ENCODE results near the gene PLK1.

PLK1 gene

GRCh38 chr16:23700093-23700492 lies 21.4 kb downstream of the PLK1 start:
- Histone ChIP-seq H3K9ac (ENCODE audit: low read length) (no peak overlapping the region), H3K4me1 (ENCODE audit: control insufficient read depth, low read depth, low read length) (peaks cover 9% of the 10 kb centered on the region), H3K9me3 (ENCODE audit: control insufficient read depth, low read depth, low read length) (no peaks in the 10 kb centered on the region), H3K27ac (ENCODE audit: low read length) (no peak overlapping the region), H3K27me3 (ENCODE audit: control insufficient read depth, insufficient read depth, low read length) (no peaks in the 10 kb centered on the region), H3K4me3 (ENCODE audit: low read length) (no peak overlapping the region), H3K36me3 (ENCODE audit: control insufficient read depth, low read depth, low read length) (no peaks in the 10 kb centered on the region)

- Histone ChIP-seq H3K27me3 (ENCODE audit: control insufficient read depth, insufficient read depth, low read length) (no peaks in the 10 kb centered on the region), H3K4me3 (ENCODE audit: low read length) (no peak overlapping the region), H3K9ac (ENCODE audit: low read length) (no peak overlapping the region), H3K4me1 (ENCODE audit: control insufficient read depth, low read depth, low read length) (peaks cover 9% of the 10 kb centered on the region), H3K36me3 (ENCODE audit: control insufficient read depth, low read depth, low read length) (no peaks in the 10 kb centered on the region), H3K9me3 (ENCODE audit: control insufficient read depth, low read depth, low read length) (no peaks in the 10 kb centered on the region), H3K27ac (ENCODE audit: low read length) (no peak overlapping the region)
Observed at GRCh38 chr16:23700509-23700908, 21.8 kb downstream of the PLK1 start.

GRCh38 chr16:23701045-23701444 lies 22.4 kb downstream of the PLK1 start:
- no peaks in the 10 kb centered on the region for H3K9me3 ChIP-seq (ENCODE audit: control insufficient read depth, low read depth, low read length)
- H3K27me3 ChIP-seq (ENCODE audit: control insufficient read depth, insufficient read depth, low read length), result no peaks in the 10 kb centered on the region
- no peaks in the 10 kb centered on the region for H3K36me3 ChIP-seq (ENCODE audit: control insufficient read depth, low read depth, low read length)
- H3K27ac ChIP-seq (ENCODE audit: low read length), result no peak overlapping the region
- no peak overlapping the region for H3K4me3 ChIP-seq (ENCODE audit: low read length)
- H3K4me1 ChIP-seq (ENCODE audit: control insufficient read depth, low read depth, low read length), result peaks cover 9% of the 10 kb centered on the region
- no peak overlapping the region for H3K9ac ChIP-seq (ENCODE audit: low read length)

GRCh38 chr16:23702951-23703350 lies 24.3 kb downstream of the PLK1 start:
- Histone ChIP-seq H3K4me1 (ENCODE audit: control insufficient read depth, low read depth, low read length) (peaks cover 9% of the 10 kb centered on the region), H3K9me3 (ENCODE audit: control insufficient read depth, low read depth, low read length) (no peaks in the 10 kb centered on the region), H3K9ac (ENCODE audit: low read length) (no peak overlapping the region), H3K36me3 (ENCODE audit: control insufficient read depth, low read depth, low read length) (no peaks in the 10 kb centered on the region), H3K27me3 (ENCODE audit: control insufficient read depth, insufficient read depth, low read length) (no peaks in the 10 kb centered on the region), H3K4me3 (ENCODE audit: low read length) (no peak overlapping the region), H3K27ac (ENCODE audit: low read length) (no peak overlapping the region)

GRCh38 chr16:23704772-23705516 lies 26.3 kb downstream of the PLK1 start:
- H3K4me1 ChIP-seq (ENCODE audit: control insufficient read depth, low read depth, low read length), result peaks cover 9% of the 10 kb centered on the region
- H3K9ac ChIP-seq (ENCODE audit: low read length), result no peak overlapping the region
- no peaks in the 10 kb centered on the region for H3K9me3 ChIP-seq (ENCODE audit: control insufficient read depth, low read depth, low read length)
- H3K4me3 ChIP-seq (ENCODE audit: low read length), result no peak overlapping the region
- no peak overlapping the region for H3K27ac ChIP-seq (ENCODE audit: low read length)
- no peaks in the 10 kb centered on the region for H3K36me3 ChIP-seq (ENCODE audit: control insufficient read depth, low read depth, low read length)
- H3K27me3 ChIP-seq (ENCODE audit: control insufficient read depth, insufficient read depth, low read length), result no peaks in the 10 kb centered on the region

GRCh38 chr16:23705517-23705902 lies 26.8 kb downstream of the PLK1 start:
- Histone ChIP-seq H3K36me3 (ENCODE audit: control insufficient read depth, low read depth, low read length) (no peaks in the 10 kb centered on the region), H3K4me1 (ENCODE audit: control insufficient read depth, low read depth, low read length) (peaks cover 7% of the 10 kb centered on the region), H3K9me3 (ENCODE audit: control insufficient read depth, low read depth, low read length) (no peaks in the 10 kb centered on the region), H3K27ac (ENCODE audit: low read length) (no peak overlapping the region), H3K27me3 (ENCODE audit: control insufficient read depth, insufficient read depth, low read length) (no peaks in the 10 kb centered on the region), H3K9ac (ENCODE audit: low read length) (no peak overlapping the region), H3K4me3 (ENCODE audit: low read length) (no peak overlapping the region)

GRCh38 chr16:23706439-23706838 lies 27.8 kb downstream of the PLK1 start:
- Histone ChIP-seq H3K36me3 (ENCODE audit: control insufficient read depth, low read depth, low read length) (no peaks in the 10 kb centered on the region), H3K4me3 (ENCODE audit: low read length) (no peak overlapping the region), H3K4me1 (ENCODE audit: control insufficient read depth, low read depth, low read length) (no peaks in the 10 kb centered on the region), H3K9me3 (ENCODE audit: control insufficient read depth, low read depth, low read length) (no peaks in the 10 kb centered on the region), H3K27ac (ENCODE audit: low read length) (no peak overlapping the region), H3K9ac (ENCODE audit: low read length) (no peak overlapping the region), H3K27me3 (ENCODE audit: control insufficient read depth, insufficient read depth, low read length) (no peaks in the 10 kb centered on the region)

GRCh38 chr16:23709536-23709935 lies 30.8 kb downstream of the PLK1 start:
- H3K4me1 ChIP-seq (ENCODE audit: control insufficient read depth, low read depth, low read length), result no peaks in the 10 kb centered on the region
- H3K27ac ChIP-seq (ENCODE audit: low read length), result no peak overlapping the region
- no peak overlapping the region for H3K9ac ChIP-seq (ENCODE audit: low read length)
- peaks cover 8% of the 10 kb centered on the region for H3K27me3 ChIP-seq (ENCODE audit: control insufficient read depth, insufficient read depth, low read length)
- no peaks in the 10 kb centered on the region for H3K36me3 ChIP-seq (ENCODE audit: control insufficient read depth, low read depth, low read length)
- no peaks in the 10 kb centered on the region for H3K9me3 ChIP-seq (ENCODE audit: control insufficient read depth, low read depth, low read length)
- H3K4me3 ChIP-seq (ENCODE audit: low read length), result no peak overlapping the region

- H3K4me3 ChIP-seq (ENCODE audit: low read length), result no peak overlapping the region
Observed at GRCh38 chr16:23710008-23710407, 31.3 kb downstream of the PLK1 start.

GRCh38 chr16:23710504-23710903 lies 31.8 kb downstream of the PLK1 start:
- Histone ChIP-seq H3K4me1 (ENCODE audit: control insufficient read depth, low read depth, low read length) (no peaks in the 10 kb centered on the region), H3K27ac (ENCODE audit: low read length) (no peak overlapping the region), H3K27me3 (ENCODE audit: control insufficient read depth, insufficient read depth, low read length) (peaks cover 8% of the 10 kb centered on the region), H3K9ac (ENCODE audit: low read length) (no peak overlapping the region), H3K4me3 (ENCODE audit: low read length) (no peak overlapping the region), H3K36me3 (ENCODE audit: control insufficient read depth, low read depth, low read length) (no peaks in the 10 kb centered on the region), H3K9me3 (ENCODE audit: control insufficient read depth, low read depth, low read length) (no peaks in the 10 kb centered on the region)

More at GRCh38 chr16:23710008-23710407, 31.3 kb downstream of the PLK1 start:
- Histone ChIP-seq H3K9ac (ENCODE audit: low read length) (no peak overlapping the region), H3K27ac (ENCODE audit: low read length) (no peak overlapping the region), H3K27me3 (ENCODE audit: control insufficient read depth, insufficient read depth, low read length) (peaks cover 8% of the 10 kb centered on the region), H3K4me1 (ENCODE audit: control insufficient read depth, low read depth, low read length) (no peaks in the 10 kb centered on the region), H3K9me3 (ENCODE audit: control insufficient read depth, low read depth, low read length) (no peaks in the 10 kb centered on the region), H3K36me3 (ENCODE audit: control insufficient read depth, low read depth, low read length) (no peaks in the 10 kb centered on the region)

GRCh38 chr16:23711785-23712184 lies 33.1 kb downstream of the PLK1 start:
- Histone ChIP-seq H3K4me1 (ENCODE audit: control insufficient read depth, low read depth, low read length) (no peaks in the 10 kb centered on the region), H3K27me3 (ENCODE audit: control insufficient read depth, insufficient read depth, low read length) (peaks cover 8% of the 10 kb centered on the region), H3K9ac (ENCODE audit: low read length) (no peak overlapping the region), H3K27ac (ENCODE audit: low read length) (no peak overlapping the region), H3K4me3 (ENCODE audit: low read length) (no peak overlapping the region), H3K36me3 (ENCODE audit: control insufficient read depth, low read depth, low read length) (no peaks in the 10 kb centered on the region), H3K9me3 (ENCODE audit: control insufficient read depth, low read depth, low read length) (no peaks in the 10 kb centered on the region)

- no peaks in the 10 kb centered on the region for H3K4me1 ChIP-seq (ENCODE audit: control insufficient read depth, low read depth, low read length)
- no peaks in the 10 kb centered on the region for H3K9me3 ChIP-seq (ENCODE audit: control insufficient read depth, low read depth, low read length)
- H3K36me3 ChIP-seq (ENCODE audit: control insufficient read depth, low read depth, low read length), result no peaks in the 10 kb centered on the region
- H3K9ac ChIP-seq (ENCODE audit: low read length), result no peak within 1 kb of the TSS
- H3K27me3 ChIP-seq (ENCODE audit: control insufficient read depth, insufficient read depth, low read length), result peaks cover 8% of the 10 kb centered on the region
- H3K4me3 ChIP-seq (ENCODE audit: low read length), result peak within 1 kb of the TSS; percentile 29
- H3K27ac ChIP-seq (ENCODE audit: low read length), result no peak within 1 kb of the TSS
Observed at GRCh38 chr16:23712976-23713375, 34.3 kb downstream of the PLK1 start, which contains the start of gene ERN2. TSS of gene ERN2 (minus strand) at chr16:23713222. CDS start at chr16:23713187, 35 bp downstream.

All from iPS-18a (cell line).